Liver (tissue), 9 donors: Measurements from ENCODE around the gene HOXD8. TPM values are rescaled to one million over a fixed set of nuclear protein-coding genes. Genes with fewer than 3 reads are reported as not detected.

Source experiments
- DNase-seq: peaks from one replicate; pipeline ENCODE4 v3.0.0-alpha.2; 2017; ENCODE audit warnings: low spot score
- H3K27ac ChIP-seq, 2 donors: one replicate each; pipeline ENCODE4 v1.7.0; 2013; ENCODE audit warnings: inconsistent platforms in 2 of 2, low read length in 2 of 2, control low read depth in 1 of 2, low read depth in 1 of 2, mild to moderate bottlenecking in 1 of 2
- H3K27me3 ChIP-seq, 4 donors: one replicate each; pipeline versions ENCODE4 v1.6.1 to v1.7.0; 2013; ENCODE audit warnings: low read length in 3 of 4, inconsistent platforms in 1 of 4, mild to moderate bottlenecking in 1 of 4, moderate library complexity in 1 of 4; ENCODE audit not compliant: control insufficient read depth in 4 of 4, insufficient read depth in 4 of 4
- H3K36me3 ChIP-seq, 4 donors: one replicate each; pipeline versions ENCODE4 v1.6.1 to v1.7.0; 2013; ENCODE audit warnings: low read length in 3 of 4, mild to moderate bottlenecking in 3 of 4, low read depth in 1 of 4, moderate library complexity in 1 of 4; ENCODE audit not compliant: control insufficient read depth in 4 of 4, insufficient read depth in 3 of 4
- H3K4me1 ChIP-seq, 4 donors: one replicate each; pipeline versions ENCODE4 v1.6.1 to v1.7.0; 2013; ENCODE audit warnings: low read length in 3 of 4, mild to moderate bottlenecking in 3 of 4, moderate library complexity in 1 of 4; ENCODE audit not compliant: control insufficient read depth in 4 of 4, insufficient read depth in 4 of 4
- H3K4me3 ChIP-seq, 3 donors: one replicate each; pipeline versions ENCODE4 v1.6.1 to v1.7.0; 2013; ENCODE audit warnings: low read length in 3 of 3, control low read depth in 1 of 3, low read depth in 1 of 3, mild to moderate bottlenecking in 1 of 3
- H3K9ac ChIP-seq, 2 donors: one replicate each; pipeline ENCODE4 v1.7.0; 2013; ENCODE audit warnings: low read length in 2 of 2, mild to moderate bottlenecking in 2 of 2, moderate library complexity in 2 of 2, control low read depth in 1 of 2, low read depth in 1 of 2
- H3K9me3 ChIP-seq, 4 donors: one replicate each; pipeline versions ENCODE4 v1.6.1 to v1.7.0; 2013; ENCODE audit warnings: low read length in 3 of 4; ENCODE audit not compliant: control insufficient read depth in 4 of 4
- EGR1 ChIP-seq, 2 donors: IDR thresholded peaks; 2 replicates each; pipeline ENCODE4 v1.6.1; 2016 to 2018; ENCODE audit warnings: antibody characterized with exemption in 2 of 2, low read depth in 2 of 2
- FOXA1 ChIP-seq: IDR thresholded peaks from 2 replicates; pipeline ENCODE4 v1.6.1; 2016; ENCODE audit warnings: antibody characterized with exemption
- FOXA2 ChIP-seq: IDR thresholded peaks from 2 replicates; pipeline ENCODE4 v1.6.1; 2016; ENCODE audit warnings: antibody characterized with exemption
- GABPA ChIP-seq, 2 donors: IDR thresholded peaks in 1 of 2; conservative IDR thresholded peaks in 1 of 2; 2 replicates each; pipeline ENCODE4 v1.6.1; 2016; ENCODE audit warnings: antibody characterized with exemption in 2 of 2, mild to moderate bottlenecking in 1 of 2, moderate library complexity in 1 of 2
- HNF4A ChIP-seq, 2 donors: conservative IDR thresholded peaks; 2 replicates each; pipeline ENCODE4 v1.6.1; 2016; ENCODE audit warnings: antibody characterized with exemption in 2 of 2, mild to moderate bottlenecking in 2 of 2
- NR2F2 ChIP-seq: IDR thresholded peaks from 2 replicates; pipeline ENCODE4 v1.6.1; 2016; ENCODE audit warnings: antibody characterized with exemption
- RAD21 ChIP-seq, 2 donors: IDR thresholded peaks; 2 replicates each; pipeline ENCODE4 v1.6.1; 2016; ENCODE audit warnings: antibody characterized with exemption in 2 of 2, mild to moderate bottlenecking in 2 of 2
- RXRA ChIP-seq, 2 donors: IDR thresholded peaks; 2 replicates each; pipeline ENCODE4 v1.6.1; 2017 to 2018; ENCODE audit warnings: antibody characterized with exemption in 2 of 2, mild to moderate bottlenecking in 1 of 2
- SP1 ChIP-seq: IDR thresholded peaks from 2 replicates; pipeline ENCODE4 v1.6.1; 2018; ENCODE audit warnings: antibody characterized with exemption, mild to moderate bottlenecking
- TAF1 ChIP-seq: conservative IDR thresholded peaks from 2 replicates; pipeline ENCODE4 v1.6.1; 2016; ENCODE audit warnings: antibody characterized with exemption, mild to moderate bottlenecking
- WGBS: extraction: QIAGEN DNeasy Blood & Tissue Kit; methylation state at CpG from one replicate; pipeline ENCODE4 v1.1.7; 2013; 5-methylcytosine and 5-hydroxymethylcytosine counted together
- polyA plus RNA-seq, 2 donors: library from polyadenylated mRNA; stranded (reverse) in 1 of 2; unstranded in 1 of 2; fragments of 200-250 nt in 1 of 2; fragments of >200 nt in 1 of 2; fragmentation: Nextera tagmentation in 1 of 2; extraction: Ambion mirVana in 1 of 2; gene quantifications; one replicate each; pipeline versions ENCODE4 v1.2.1 to v1.2.3, GENCODE V29; 2013 to 2015
- total RNA-seq, 2 donors: library from RNA; depleted of rRNA; stranded (reverse); fragments of >200 nt; gene quantifications; one replicate each; pipeline ENCODE4 v1.2.3, GENCODE V29; 2014
- TF ChIP-seq, protein P1 (sequence below): fragments of 150-350 bp; IDR thresholded peaks from 2 replicates; pipeline ENCODE4 v1.5.1; 2017; ENCODE audit warnings: improper control_type of control experiment, low read depth, low read length; ENCODE audit not compliant: missing input control
- TF ChIP-seq, protein P2 (sequence below): IDR thresholded peaks from 2 replicates; pipeline ENCODE4 v1.6.1; 2016; ENCODE audit warnings: antibody characterized with exemption
- TF ChIP-seq, protein P3 (sequence below): IDR thresholded peaks from 2 replicates; pipeline ENCODE4 v1.6.1; 2016; ENCODE audit warnings: antibody characterized with exemption
- donor health status: healthy.
- donor health status: healthy.
- donor health status: healthy.
- donor health status: healthy.
- donor health status: healthy.

HOXD8 gene
- total and polyA plus RNA-seq, 4 donors: 0.06 to 0.19 (median 0.08) TPM; not detected in 1

DNA sequence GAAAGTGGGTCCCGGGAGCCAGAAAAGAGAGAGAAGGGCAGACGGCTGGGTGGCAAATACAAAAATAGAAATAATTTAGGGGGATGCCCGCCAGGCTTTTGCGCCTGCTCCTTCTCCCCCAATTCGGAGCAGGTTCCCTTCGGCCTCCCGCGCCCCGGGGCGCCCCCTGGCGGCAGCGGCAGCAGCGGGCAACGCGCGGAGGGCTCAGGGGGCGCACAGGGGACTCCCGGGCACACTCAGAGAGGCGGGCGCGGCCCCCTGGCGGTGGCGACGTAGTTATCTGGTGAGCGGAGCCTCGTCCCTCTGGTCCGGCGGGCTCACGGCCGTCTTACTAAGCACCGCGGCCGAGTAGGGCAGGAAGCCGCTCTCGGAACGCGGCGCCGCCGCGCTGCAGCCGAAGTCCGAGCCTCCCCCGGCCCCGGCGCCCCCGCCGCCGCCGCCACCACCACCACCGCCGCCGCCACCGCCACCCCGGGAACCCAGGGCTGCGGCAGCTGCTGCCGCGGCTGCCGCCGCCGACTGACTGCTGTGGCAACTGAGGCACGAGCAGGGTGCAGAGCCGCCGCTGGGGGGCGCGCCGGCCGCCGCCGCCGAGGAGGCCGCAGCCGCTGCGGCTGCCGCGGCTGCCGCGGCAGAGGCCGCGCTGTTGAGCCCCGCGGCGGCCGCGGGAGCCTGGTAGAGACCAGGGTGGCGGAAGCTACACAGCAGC is 49.5 kb upstream of the HOXD8 start:
- peak overlapping the region in 1 of 3 donors; percentile 35 for H3K4me3 ChIP-seq
- H3K27me3 ChIP-seq: peaks cover 8 to 73% (median 39%) of the 10 kb centered on the region in 4 donors
- no peak overlapping the region for H3K9ac ChIP-seq
- H3K9me3 ChIP-seq: peaks cover 0 to 27% (median 5%) of the 10 kb centered on the region in 4 donors
- DNase-seq: peak; percentile 75
- no peaks in the 10 kb centered on the region for H3K36me3 ChIP-seq
- peaks cover 0 to 16% (median 5%) of the 10 kb centered on the region in 4 donors for H3K4me1 ChIP-seq
- no peak overlapping the region for H3K27ac ChIP-seq
- WGBS: 4% methylated on average over 86 of the region's 86 CpGs
- TF ChIP-seq FOXA1 (no peak), TAF1 (no peak), SP1 (no peak), NR2F2 (no peak), RAD21 (IDR thresholded peaks at IDR 0.05) (peak in 1 of 2 donors; percentile 57), RXRA (IDR thresholded peaks at IDR 0.05) (no peak), HNF4A (conservative IDR thresholded peaks at IDR 0.05) (no peak)
- TF ChIP-seq, protein P1, sequence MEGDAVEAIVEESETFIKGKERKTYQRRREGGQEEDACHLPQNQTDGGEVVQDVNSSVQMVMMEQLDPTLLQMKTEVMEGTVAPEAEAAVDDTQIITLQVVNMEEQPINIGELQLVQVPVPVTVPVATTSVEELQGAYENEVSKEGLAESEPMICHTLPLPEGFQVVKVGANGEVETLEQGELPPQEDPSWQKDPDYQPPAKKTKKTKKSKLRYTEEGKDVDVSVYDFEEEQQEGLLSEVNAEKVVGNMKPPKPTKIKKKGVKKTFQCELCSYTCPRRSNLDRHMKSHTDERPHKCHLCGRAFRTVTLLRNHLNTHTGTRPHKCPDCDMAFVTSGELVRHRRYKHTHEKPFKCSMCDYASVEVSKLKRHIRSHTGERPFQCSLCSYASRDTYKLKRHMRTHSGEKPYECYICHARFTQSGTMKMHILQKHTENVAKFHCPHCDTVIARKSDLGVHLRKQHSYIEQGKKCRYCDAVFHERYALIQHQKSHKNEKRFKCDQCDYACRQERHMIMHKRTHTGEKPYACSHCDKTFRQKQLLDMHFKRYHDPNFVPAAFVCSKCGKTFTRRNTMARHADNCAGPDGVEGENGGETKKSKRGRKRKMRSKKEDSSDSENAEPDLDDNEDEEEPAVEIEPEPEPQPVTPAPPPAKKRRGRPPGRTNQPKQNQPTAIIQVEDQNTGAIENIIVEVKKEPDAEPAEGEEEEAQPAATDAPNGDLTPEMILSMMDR: peak; percentile 44

DNA sequence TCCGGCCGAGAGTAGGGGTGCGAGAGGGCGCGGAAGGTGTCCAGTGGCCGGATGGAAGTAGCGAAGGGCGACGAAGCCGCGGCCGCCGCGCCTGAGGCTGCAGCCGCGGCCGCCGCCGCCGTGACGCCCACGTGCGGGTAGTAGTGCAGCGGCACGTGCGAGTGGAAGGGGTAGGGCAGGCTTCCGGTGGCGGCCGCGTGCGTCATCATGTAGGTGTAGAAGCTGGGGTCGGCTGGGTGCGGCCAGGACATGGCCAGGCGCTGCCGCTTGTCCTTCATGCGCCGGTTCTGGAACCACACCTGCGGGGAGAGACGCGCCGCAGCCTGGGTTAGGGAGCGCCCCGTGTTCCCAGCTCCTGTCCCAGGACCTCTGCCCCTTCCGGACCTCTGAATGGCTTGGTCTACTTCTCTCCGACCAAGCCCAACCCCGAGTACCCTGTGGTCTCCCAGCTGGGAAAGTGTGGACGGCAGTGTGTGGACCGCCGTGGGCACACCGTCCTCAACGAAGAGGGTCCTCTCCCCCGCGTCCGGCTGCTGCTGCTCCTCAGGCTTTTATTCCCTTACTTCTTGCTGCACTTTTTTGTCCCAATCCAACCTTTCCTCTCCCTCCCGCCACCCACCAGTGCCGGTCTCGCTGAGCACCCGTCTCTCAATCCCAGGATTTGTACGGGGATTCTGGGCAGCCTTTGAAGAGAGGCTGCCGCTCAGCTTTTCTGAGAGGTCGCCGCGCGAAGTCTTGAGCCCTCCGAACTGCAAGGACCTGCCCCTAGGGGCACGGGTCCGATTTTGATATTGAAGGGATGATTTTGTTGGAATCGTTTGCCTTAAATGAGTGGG is 48.7 kb upstream of the HOXD8 start:
- Histone ChIP-seq H3K9ac (no peak overlapping the region), H3K4me3 (peak overlapping the region in 1 of 3 donors; percentile 35), H3K4me1 (peaks cover 4 to 18% (median 6%) of the 10 kb centered on the region in 4 donors), H3K27me3 (peaks cover 12 to 74% (median 41%) of the 10 kb centered on the region in 4 donors), H3K27ac (no peak overlapping the region), H3K9me3 (peaks cover 0 to 27% (median 5%) of the 10 kb centered on the region in 4 donors), H3K36me3 (no peaks in the 10 kb centered on the region)
- peak; percentile 31 for DNase-seq
- WGBS: 11% methylated on average over 68 of the region's 68 CpGs
- TF ChIP-seq, protein P2, sequence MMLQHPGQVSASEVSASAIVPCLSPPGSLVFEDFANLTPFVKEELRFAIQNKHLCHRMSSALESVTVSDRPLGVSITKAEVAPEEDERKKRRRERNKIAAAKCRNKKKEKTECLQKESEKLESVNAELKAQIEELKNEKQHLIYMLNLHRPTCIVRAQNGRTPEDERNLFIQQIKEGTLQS: no peak
- TF ChIP-seq, protein P3, sequence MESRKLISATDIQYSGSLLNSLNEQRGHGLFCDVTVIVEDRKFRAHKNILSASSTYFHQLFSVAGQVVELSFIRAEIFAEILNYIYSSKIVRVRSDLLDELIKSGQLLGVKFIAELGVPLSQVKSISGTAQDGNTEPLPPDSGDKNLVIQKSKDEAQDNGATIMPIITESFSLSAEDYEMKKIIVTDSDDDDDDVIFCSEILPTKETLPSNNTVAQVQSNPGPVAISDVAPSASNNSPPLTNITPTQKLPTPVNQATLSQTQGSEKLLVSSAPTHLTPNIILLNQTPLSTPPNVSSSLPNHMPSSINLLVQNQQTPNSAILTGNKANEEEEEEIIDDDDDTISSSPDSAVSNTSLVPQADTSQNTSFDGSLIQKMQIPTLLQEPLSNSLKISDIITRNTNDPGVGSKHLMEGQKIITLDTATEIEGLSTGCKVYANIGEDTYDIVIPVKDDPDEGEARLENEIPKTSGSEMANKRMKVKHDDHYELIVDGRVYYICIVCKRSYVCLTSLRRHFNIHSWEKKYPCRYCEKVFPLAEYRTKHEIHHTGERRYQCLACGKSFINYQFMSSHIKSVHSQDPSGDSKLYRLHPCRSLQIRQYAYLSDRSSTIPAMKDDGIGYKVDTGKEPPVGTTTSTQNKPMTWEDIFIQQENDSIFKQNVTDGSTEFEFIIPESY: no peak
- TF ChIP-seq RAD21 (IDR thresholded peaks at IDR 0.05) (no peak), GABPA (IDR thresholded peaks at IDR 0.05 in 1 of 2, conservative IDR thresholded peaks at IDR 0.05 in 1 of 2) (no peak), TAF1 (no peak), EGR1 (IDR thresholded peaks at IDR 0.05; ENCODE audit: low read depth in 2 of 2) (no peak), FOXA2 (no peak)
